ENCODE measurements around the gene TMEM140.
"Not testable (repeated sequence)": the region's sequence is repeated elsewhere in the genome, so short reads cannot be mapped to it uniquely, and the experiment has no call there.

TMEM140 gene

DNA sequence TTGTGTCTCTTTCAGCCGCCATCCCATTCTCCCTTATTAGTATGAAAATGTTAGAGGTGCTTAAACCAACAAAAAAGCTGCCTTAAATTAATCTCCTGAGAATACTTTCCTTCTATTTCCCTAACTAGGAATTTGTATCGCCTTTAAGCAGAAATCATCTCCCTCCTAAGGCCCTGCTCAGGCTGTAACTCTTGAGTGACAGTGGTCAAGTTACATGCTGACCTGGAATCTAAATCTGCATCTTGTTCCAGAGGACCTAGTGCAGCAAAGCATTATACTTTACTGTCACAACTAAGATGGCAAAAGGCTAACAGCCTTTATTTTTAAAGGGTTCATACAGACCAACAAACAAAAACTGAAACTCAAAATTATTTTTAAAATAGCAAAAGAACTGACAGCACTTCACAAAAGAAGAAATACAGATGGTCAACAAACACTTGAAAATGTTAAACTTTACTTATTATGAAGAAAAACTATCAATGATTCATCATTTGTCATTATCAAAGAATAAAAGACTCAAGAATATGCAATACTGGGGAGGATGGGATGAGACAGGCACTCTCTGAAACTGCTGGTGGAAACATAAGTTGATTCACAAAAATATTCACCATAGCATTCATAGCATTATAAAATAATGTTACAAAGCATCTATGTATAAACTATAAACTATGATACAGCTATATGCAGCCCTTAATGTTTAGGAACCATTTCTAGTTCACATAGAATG lies 11.7 kb downstream of the TMEM140 start:
- DNase-seq: no peak

DNA sequence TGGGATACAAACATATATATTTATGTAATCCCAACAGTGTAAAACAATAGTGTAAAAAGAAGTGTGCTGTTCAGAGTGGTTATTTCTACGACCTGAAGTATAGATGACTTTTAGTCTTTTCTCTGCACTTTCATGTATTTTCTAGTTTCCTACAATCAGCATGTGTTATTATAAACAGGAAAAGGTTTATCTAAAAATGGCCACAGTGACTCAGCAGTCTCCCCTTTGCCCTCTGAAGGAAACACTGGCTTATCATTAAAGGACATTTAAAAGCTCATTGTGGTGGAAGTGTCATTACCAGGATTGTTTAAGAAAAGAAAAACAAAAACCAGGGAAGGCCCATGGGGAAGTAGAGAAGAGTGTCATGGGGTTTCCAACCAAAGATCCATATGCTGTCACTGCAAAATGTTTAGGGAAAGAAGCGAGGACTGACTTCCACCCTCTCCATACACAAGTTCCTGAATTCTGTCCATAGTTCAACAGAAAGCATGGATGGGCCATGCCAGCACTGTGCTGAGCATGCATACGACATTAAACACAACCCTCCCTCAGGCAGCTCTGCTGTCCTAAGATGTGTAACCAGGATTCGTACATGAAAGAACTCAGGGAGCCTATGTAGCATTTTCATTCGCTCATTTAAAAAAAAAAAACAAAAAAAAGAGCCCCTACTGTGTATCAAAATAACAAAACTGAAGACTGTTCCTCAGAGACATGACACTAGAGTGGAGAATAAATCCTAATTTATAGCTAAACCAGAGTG lies 12.4 kb downstream of the TMEM140 start:
- no peak for DNase-seq

DNA sequence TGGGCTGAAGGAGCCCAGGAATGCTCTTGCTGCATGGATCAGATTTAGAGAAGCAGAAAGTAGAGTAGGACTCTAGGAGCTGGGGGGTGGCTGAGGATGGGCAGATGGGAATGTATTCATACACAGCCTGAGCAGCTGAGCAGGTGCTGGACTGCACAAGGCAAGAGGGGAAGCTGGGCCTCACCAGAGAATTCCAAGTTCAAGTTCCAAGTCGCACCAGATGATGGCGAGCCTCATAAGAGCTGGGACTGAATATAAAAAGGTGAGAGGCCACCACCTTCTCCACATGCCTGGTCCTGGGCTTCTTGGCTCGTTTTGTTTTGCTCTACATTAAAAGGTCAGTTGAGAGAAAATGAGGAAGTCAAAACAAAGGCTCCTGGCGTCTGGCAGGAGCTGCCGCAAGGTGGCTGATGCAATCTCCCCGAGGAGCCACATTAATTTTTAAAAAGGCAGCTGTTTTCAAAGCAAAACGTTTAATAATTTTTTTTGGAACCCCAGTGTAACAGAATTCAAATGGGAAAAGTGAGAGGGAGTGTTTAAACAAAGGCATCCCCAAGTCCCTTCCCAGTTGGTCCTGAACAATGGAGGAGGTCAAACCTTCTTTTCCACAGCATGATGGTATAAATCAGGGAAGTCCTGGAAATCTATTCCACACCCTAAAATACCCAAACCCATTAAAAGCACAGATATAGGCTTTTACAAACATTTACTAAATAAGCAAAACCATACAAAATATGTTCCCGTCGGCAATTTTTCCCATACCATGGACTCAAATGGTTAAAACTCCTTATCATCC lies 13.2 kb downstream of the TMEM140 start:
- no peak for DNase-seq

DNA sequence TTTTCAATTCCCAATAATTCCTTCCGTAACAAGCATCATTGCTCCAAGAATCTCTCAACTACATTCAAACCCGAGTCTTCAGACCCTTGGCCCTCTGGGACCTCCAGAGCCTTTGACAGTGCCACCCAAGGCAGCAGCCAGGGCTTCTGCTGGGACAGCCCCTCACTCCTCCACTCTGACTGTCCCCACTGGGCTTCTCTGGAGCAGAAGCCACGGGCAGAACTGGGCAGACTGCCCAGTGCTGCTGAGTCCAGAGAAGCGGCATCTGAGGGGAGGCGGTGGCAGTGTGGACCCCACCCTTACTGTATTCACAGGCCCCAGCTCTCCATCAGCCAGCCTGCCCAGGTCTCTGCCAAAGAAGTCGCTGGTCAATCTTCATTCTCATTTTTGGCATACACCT lies 13.8 kb downstream of the TMEM140 start:
- no peak for DNase-seq

DNA sequence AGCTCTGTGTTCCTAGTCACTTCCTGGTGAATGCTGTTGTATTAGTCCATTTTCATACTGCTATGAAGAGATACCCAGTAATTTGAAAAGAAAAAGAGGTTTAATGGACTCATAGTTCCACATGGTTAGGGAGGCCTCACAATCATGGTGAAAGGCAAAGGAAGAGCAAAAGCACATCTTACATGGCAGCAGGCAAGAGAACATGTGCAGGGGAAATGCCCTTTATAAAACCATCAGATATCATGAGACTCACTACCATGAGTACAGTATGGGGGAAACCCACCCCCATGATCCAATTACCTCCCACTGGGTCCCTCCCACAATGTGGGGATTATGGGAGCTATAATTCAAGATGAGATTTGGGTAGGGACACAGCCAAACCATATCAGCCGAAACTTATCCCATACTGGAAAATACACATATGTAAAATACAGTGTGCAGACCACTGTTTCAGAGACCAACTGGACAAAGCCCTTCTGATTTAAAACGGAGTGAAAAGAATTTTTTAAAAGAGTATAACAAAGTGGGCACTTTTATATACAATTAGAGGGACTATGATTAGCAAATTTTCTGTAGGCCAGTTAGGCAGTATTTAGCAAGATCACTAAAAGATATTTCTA lies 14.6 kb downstream of the TMEM140 start:
- DNase-seq: no peak

DNA sequence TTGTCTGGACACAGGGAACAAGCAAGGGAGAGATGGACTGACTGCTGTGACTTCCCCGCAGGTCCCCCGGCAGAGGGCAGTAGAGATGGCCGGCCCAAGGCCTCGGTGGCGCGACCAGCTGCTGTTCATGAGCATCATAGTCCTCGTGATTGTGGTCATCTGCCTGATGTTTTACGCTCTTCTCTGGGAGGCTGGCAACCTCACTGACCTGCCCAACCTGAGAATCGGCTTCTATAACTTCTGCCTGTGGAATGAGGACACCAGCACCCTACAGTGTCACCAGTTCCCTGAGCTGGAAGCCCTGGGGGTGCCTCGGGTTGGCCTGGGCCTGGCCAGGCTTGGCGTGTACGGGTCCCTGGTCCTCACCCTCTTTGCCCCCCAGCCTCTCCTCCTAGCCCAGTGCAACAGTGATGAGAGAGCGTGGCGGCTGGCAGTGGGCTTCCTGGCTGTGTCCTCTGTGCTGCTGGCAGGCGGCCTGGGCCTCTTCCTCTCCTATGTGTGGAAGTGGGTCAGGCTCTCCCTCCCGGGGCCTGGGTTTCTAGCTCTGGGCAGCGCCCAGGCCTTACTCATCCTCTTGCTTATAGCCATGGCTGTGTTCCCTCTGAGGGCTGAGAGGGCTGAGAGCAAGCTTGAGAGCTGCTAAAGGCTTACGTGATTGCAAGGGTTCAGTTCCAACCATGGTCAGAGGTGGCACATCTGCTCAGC lies 16.6 kb downstream of the TMEM140 start:
- DNase-seq: no peak

DNA sequence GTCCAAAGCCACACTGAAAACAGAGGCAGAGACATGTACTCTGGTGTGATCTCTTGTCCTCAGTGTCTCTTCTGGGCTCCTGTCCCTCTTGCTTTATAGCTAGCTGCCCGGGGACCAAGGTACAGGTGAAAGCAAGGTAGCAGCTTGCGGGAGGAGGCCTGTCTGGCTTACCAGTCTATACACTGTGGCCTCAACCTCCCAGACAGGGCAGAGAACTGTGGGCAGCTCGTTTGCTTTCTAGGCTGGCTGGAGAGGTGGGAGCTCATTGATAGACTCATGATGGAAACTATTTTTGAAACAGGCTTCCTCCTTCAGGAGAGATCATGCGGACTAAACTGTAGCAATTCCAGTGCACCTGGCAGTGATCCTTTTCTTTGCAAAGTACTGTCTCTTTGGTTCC lies 18.0 kb downstream of the TMEM140 start:
- DNase-seq: no peak

DNA sequence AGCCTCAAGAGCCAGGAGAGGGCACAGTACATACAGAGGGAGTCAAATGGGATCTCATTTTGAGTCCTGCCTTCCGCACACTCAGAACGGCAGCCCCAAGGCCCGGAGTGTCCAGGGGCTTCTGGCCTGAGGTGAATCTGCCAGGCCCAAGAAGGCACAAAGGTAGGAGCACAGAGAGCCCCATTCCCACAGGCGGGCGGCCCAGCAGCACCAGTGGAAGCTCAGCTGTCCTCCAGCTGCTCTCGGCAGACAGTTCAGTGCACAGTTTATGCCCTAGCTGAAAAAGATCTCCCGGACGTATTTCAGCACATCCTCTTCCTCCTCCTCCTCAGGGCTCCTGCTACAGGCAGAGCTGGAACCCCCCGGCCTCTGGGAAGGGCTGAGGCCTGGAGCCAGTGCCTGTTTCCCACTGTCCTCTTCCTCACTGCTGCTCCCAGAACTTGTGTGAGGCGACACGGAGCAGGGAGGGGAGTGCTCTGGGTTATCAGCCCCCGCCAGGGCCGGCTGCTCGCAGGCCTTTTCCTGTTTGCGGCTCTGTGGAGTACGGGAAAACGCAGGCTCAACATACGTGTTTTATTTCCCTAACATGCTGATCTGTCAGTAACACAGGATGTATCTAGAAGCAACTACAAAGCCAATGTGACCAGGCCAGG lies 18.6 kb downstream of the TMEM140 start:
- no peak for DNase-seq

DNA sequence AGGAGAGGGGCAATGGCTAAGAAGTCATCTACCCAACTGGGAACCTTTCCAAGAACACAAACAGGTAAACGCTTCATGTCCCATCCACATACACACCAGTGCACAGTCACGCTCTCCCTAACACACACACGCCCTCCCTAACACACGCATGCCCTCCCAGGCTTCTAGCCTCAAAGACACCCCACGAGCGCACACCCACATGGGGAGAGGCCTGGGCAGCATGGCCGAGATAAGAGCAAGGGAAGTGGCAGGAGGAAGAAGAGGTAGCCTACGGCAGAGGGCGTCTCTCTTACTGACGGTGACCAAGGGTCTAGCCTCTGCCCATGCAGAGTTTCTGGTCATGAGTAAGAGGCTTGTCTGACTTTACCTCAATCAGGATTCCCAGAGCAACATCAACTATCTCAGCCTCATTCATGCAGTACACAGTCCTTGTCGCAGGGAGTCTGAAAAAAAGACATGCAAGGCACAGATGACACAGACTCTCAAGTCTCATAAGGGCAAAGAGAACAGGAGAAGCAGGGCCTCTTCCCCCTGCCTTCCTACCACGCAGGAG lies 19.6 kb downstream of the TMEM140 start:
- no peak for DNase-seq

DNA sequence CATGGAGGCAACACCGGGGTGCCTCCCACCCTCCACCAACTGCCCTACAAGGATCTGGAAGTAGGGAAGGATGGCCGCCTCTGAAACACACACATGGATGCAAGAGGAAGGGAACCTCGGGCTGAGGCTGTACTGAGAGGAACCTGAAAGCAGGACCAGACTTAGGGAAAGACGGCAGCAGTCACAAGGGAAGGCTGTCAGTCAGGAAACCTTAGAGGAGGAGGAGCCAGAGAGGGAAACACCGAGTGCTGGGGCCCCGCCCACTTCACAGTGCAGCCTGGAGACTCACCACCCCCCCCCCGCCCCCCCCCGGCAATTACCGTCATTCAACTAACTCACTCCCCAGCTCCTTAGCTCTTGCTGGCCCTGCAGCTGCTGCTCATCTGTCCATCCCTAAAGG lies 20.1 kb downstream of the TMEM140 start:
- no peak for DNase-seq

DNA sequence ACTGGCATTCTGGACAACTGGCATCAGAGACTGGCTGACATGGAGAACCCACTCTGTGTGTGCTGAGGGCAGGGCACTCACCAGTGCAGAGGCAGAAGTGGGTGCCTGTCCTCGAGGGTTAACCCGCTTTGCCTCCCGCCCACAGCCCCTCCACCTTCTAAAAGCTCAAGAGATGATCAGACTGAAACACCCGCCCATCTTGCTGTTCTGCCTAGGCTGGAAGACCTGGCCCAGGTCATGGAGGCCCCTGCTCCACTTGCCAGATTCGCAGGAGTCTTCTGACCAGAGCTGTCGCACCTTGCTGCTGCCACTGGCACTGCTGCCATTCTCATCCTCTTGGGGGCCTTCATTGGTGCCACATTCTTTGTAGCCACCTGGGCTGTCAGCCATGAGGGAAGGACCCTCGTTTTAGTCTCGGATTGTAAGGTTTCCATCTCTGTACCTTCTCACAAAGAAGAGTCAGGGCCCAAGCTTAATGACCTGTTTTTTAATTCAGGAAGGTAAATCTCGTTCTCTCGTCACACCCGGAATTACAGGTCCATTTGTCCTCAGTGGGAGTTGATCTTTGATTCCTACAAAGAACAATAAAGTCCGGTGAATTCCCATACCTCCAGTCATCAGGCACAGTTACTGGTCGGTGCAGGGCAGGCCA lies 20.7 kb downstream of the TMEM140 start:
- no peak for DNase-seq

DNA sequence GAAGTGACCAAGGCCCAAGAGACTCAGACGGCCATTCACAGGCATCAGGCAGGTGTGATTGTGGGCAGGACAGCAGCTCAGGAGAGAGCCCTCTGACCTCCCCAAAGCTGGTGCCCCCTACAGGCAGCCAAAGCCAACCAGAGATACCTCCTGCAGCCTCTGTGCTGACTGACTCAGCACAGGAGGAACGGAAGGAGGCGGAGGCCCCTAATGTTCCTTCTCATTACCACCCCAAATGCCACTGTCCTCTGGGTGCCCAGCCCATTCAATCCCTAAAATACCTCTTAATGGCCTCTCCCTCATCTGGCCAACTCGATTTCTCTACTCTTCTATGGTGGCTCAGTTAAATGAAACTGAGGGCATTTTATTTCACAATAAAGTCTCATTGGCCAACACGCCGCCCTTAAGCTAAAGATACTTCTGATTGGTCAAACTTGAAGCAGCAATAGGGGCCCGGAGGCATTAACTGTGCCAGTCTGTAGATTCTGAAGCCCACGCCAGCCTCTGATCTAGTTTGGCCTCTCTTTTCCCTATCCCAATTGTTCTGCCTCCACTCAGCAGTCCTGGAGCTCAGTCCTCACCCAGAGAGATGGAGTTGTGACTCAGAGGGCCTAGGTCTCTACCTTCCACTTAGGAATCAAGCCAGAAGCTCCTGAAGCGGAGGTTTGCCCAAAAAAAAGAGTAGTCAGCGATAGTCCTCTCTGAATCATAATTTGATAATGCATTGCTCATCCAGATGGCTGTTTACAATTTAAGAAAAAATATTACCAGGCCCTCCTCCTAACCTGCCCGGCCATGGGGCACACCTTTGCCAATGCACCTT lies 21.5 kb downstream of the TMEM140 start:
- no peak for DNase-seq

DNA sequence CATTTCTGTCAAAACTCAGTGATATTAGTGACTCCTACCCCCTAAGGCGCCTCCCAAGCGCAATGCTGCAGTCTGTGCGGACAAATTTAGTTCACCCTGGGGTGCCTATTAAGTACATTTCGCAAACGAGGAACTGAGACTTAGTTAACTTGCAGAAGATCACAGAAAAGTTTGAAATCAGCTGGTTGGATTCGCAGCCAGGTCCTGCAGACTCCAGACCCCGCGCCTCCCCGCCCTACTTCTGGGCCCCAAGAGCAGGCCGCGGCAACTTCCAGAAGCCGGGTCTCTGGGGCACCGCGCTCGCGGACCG lies 22.0 kb downstream of the TMEM140 start:
- no peak for DNase-seq

DNA sequence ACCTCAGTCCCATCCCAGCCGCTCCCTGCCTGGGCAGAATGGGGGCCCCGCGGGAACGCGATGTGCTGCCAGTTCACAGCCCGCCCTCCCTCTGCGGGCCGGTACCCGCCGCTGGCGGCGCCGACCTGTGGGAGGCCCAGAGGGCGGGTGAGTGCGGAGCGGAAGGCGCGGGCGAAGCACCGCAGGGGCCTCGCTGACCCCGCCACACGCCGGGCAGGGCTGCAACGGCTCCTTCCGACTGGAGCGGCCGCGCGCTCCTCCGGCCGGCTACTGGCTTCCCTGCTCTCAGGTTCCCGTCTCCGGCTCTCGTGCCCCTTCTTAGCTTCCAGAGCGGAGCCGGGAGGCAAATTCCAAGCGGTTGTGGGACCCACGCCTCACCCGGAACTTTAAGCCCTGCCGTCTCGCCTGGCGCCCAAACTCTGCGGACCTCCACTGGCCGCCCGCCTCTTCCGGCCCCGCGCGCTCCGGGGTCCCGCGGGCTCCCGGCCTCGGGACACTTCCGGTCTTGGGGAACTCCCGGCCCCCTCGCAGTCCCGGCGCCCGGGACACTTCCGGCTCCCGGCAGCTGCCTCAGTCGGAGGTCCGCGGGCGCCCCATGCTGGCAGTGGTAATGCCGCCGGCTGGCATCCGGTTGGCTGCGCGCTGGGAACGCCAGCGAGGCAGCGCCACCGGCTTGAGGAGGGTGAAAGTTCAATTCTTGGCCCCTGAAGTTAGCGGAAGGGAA lies 22.6 kb downstream of the TMEM140 start, which contains the start of gene CYREN:
Gene CYREN, minus strand, starts transcription at position 434 of the 724 bp plus-strand sequence. CDS start 1,785 bp downstream, outside the sequence.
- peak; percentile 89 for DNase-seq

DNA sequence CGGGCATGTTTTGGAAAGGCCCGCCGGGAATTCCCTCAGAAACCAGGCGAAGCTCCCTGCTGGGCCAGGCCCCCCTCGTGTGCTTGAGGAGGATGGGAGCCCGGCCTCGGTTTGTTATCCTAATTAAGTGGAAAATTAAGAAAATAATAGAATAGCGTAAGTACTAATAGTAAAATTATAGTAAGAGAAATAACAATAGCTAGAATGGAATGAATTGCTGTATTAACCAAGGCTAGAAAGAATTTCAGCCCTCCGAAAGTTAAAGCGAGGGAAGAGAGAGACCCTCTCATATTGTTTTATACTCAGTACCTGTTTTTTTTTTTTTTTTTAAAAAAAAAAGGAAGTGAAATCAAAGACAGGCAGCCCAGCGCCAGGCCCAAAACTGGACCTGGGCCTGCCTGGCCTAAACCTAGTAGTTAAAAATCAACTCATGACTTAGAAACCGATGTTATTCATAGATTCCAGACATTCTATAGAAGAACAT lies 23.2 kb downstream of the TMEM140 start:
- not testable (repeated sequence) for DNase-seq

DNA sequence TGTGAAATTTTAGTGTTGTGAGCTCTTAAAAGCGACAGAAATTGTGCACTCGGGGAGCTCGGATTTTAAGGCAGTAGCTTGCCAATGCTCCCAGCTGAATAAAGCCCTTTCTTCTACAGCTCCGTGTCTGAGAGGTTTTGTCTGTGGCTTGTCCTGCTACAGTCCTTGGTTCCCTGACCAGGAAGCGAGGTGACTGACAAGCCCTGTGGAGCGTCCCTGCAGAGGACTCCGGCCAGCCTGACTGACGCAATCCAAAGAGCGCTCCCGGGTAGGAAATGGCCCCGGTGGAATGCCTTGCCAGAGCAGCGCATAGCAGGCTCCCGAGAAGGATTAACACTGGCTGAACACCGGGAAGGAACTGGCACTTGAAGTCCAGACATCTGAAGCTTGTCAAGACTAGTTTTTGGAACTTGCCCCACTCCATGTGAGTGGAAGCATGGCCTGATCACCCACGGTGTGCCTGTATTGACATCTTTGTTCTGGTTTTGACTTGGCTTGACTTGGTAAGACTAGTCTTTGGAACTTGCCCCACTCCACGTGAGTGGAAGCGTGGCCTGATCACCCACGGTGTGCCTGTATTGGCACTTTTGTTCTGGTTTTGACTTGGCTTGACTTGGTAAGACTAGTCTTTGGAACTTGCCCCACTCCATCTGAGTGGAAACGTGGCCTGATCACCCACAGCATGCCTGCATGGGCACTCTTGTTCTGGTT lies 23.9 kb downstream of the TMEM140 start:
- DNase-seq: not testable (repeated sequence)

DNA sequence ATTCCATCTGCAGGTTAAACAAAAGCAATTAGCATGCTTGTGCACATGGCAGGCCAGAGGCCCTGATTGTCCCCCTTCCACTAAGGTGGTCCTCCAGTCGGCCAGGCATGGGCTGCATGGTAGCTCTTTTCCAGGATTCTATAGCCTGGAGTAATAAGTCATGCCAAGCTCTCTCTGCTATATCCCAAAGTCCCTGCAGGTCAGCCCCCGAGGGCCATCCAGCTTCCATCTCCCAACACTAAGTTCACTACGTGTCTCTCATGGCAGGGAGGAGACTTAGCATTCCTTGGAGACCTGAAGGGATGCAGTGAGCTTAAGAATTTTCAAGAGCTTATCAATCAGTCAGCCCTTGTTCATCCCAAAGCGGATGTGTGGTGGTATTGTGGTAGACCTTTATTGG lies 26.0 kb downstream of the TMEM140 start:
- DNase-seq: not testable (repeated sequence)

DNA sequence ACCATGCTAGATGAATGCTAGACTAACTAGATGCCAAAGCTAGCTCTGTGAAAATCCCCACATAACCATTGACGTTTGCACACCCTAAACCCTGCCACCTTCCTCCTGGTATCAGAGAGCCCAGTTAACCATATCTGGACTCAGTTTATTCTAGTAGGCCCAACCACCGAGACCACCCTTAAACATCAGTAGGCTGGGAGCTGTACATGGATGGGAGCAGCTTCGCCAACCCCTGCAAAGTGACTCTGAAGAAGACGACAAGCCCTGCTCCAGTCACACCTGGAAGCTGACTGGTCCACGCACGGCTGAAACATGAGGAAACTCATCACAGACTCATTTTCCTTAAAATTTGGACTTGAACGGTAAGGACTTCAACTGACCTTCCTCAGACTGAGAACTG lies 27.1 kb downstream of the TMEM140 start:
- no peak for DNase-seq

DNA sequence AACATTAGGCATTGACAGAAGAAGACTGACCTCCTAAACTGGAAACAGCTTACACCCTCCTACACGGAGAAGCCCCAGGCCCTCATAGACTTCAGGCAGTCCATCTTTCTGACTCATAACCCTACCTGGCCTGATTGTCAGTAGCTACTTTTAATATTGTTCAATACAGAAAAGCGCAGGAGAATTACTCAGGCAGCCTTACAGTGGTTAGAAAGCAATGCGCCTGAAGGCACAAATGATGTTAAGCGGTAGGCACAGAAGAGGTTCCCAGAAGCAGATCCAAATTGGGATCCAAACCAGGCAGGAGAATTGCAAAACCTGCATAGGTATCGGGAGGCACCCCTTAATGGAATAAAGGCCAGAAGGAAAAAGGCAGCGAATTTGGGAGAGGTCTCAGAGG lies 28.1 kb downstream of the TMEM140 start:
- no peak for DNase-seq
